Activated CD4-positive, alpha-beta T cell treated with anti-CD3 and anti-CD28 coated beads, Interleukin-2, amount 50 U/mL, for 4 hours (primary cell): ENCODE results near the gene BCL3.
"Not testable (repeated sequence)": the region's sequence is repeated elsewhere in the genome, so short reads cannot be mapped to it uniquely, and the experiment has no call there.

Experiments
- DNase-seq, 2 experiments: peaks; one replicate each; pipeline ENCODE4 v3.0.0-alpha.2; 2020

Gene BCL3

DNA sequence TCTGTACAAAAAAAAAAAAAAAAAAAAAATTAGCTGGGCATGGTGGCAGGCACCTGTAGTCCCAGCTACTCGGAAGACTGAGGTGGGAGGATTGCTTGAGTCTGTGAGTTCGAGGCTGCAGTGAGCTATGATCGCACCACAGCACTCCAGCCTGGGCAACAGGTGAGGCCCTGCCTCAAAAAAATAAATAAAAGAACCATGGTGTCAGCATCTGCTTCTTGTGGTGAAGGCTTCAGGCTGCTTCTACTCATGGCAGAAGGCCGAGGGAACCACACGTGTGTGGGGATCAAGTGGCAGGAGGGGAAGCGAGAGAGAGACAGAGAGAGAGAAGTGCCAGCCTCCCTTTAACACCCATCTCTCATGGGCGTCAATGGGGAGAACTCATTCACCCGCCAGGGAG lies 13.5 kb downstream of the BCL3 start:
- DNase-seq, result no peak

DNA sequence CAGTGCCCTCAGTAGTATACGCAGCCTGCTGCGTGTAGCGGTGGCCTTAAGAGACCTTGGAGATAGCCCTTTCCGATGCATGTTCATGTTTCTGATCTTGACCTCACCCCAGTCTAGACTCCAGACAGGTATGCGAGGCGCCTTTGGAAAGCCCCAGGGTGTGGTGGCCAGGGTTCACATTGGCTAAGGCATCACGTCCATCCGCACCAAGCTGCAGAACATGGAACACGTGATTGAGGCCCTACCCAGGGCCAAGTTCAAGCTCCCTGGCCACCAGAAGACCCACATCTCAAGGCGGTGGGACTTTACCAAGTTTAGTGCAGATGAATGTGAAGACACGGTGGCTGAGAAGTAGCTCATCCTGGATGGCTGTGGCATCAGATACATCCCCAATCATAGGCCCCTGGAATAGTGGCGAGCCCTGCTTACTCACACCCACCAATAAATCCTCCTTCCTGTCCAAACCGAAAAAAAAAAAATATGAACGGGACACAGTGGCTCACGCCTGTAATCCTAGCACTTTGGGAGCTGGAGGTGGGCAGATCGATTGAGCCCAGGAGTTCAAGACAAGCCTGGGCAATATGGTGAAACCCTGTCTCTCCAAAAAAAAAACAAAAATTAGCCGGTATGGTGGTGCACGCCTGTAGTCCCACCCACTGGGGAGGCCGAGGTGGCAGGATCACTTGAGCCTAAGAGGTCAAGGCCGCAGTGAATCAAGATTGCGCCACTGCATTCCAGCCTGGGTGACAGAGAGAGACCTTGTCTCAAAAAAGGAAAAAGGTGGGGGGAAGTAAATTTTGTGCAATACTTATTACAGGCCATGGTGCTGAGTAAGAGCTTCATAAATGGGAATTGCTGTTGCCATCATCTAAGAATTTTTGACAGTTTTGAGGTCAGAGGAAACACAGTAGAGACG lies 16.8 kb downstream of the BCL3 start:
- no peak for DNase-seq

DNA sequence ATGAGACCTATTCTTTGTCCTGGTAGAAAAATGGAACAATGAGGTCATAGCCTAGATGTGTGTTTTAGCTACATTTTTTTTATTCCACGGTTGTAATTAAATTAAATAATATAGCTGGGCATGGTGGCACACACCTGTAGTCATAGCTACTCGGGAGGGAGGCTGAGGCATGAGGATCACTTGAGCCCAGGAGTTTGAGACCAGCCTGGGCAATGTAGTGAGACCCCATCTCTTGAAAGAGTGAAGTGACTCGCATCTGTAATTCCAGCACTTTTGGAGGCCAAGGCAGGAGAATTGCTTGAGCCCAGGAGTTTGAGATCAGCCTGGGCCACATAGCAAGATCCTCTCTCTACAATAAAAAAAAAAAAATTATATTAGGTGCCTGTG lies 17.4 kb downstream of the BCL3 start:
- DNase-seq, result no peak

DNA sequence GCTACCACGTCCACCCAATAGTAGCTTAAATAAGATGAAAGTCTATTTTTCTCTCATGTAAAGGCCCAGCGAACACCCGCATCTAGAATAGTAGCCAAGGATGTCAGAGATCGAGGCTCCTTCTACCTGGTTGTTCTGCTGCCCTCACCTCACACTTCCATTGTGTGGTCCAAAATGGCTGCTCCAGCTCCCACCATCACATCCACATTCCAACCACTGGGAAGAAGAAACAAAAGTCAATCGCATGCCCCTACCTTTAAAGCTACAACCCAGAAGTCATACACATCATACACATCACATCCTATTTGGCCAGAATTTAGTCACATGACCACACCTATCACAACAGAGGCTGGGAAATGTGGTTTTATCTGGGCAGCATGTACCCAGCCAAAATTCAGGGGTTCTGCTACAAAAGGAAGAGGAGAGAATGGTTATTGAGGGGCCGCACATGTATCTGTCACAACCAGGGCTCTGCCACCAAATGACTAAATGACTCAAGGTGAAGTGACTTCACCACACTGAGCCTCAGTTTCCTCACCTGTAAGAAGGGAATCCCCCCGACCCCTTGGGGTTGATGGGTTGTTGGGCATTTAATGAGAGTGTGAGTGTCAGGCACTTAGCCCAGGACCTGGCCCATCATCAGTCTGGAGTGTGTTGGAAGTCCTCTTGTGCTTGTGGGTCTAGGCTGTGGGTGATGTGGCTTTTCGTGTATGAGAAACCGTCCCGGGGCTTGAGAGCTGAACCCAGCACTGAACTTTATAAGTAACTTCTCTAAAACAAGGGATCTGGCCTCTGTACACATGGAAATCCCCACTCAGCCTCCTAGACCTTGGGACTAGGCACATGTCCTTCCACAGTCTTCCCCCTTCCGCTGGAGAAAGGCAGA lies 19.0 kb downstream of the BCL3 start:
- DNase-seq, result no peak

DNA sequence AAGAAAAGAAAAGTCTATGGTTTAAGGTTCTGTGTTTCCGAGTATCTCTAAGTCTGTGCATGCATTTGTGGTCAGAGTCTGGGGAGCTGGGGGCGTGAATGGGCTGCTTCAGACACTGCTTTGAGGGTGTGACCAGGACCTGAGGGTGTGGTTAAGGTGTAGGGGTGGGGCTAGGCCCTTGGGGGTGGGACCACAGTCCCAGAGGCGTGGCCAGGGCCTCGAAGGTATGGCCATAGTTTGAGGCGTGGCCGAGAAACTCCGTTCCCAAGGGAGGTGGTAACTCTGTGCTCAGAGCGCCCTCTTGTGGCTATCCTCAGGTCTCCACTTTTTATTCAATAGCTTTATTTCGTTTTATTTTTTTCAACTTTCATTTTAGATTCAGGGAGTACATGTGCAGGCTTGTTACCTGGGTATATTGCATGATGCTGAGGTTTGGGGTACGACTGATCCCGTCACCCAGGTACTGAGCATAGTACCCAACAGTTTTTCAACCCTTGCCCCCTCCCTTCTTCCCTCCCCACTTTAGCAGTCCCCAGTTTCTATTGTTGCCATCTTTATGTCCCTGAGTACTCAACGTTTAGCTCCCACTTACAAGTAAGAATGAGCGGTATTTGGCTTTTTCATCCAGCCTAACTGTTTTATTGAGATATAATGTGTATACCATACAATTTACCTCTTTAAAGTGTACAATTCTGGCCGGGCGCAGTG lies 22.2 kb downstream of the BCL3 start:
- DNase-seq, result peak; percentile 96 to 98

DNA sequence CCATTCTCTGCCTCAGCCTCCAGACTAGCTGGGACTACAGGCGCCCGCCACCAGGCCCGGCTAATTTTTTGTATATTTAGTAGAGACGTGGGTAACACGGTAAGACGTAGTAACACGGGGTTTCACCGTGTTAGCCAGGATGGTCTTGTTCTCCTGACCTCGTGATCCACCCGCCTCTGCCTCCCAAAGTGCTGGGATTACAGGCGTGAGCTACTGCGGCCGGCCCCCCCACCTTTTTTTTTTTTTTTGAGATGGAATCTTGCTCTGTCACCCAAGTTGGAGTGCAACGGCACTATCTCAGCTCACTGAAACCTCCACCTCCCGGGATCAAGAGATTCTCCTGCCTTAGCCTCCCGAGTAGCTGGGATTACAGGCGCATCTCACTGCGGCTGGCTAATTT lies 23.6 kb downstream of the BCL3 start:
- DNase-seq, result not testable (repeated sequence)

DNA sequence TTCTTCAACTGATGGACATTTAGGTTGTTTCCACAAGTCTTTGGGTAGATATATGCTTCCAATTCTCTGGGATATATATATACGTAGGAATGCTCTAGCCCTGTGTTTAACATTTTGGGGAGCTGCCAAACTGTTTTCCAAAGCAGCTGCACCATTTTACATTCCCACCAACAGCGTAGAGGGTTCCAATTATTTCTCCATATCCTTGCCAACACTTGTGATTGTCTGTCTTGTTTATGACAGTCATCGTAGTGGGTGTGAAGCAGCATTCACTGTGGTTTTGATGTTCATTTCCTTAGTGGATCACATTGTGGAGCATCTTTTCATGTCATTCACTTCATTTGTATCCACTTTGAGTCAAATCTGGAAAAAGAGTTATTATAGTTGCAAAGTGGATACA lies 24.5 kb downstream of the BCL3 start:
- DNase-seq, result no peak

DNA sequence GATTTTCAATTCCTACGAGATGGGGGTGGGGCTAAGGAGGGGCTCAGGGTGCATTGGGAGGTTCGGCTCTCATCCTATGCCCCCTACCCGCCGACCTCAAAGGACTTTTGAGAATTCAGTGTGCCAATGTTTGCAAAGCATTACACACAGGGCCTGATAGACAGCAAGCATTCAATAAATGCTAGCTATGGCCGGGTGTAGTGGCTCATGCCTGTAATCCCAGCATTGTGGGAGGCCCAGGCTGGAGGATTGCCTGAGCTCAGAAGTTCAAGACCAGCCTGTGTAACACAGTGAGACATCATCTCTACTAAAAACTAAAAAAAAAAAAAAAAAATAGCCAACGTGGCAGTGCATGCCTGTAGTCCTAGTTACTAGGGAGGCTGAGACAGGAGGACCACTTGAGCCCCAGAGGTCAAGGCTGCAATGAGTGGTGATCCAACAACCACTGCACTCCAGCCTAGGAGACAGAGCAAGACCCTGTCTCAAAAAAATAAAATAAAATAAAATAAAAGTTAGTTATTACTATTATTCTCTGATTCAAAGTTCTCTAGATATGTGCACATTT lies 27.2 kb downstream of the BCL3 start:
- DNase-seq, result no peak

DNA sequence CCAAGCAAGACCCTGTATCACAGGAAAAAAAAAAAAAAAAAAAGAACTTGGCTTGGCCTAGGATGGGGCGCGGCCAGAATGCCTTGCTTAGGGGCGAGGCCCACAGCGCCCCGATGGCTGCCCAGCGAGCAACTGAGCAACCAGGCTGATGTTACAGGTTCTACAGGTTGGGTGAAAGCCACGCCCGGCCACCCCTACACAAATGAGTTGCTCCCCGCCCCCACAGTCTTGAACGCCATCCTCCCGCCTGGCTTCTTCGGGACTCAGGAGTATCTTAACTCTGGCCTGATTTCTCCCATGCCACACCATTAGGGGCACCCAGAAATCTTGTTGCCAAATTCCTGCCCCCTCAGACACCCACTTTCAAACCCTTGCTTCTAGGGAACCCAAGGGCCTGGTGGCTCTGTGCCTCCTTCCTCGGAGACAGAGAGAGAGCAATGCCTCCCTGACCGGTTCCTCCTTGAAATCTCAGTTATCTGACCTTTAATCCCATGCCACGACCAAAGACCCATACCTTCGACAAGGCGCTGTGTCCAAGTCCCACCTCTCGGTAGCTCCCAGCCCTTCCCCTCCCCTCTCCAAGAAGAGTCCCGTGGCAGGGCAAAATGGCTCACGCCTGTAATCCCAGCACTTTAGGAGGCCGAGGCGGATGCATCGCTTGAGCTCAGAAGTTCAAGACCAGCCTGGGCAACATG lies 28.0 kb downstream of the BCL3 start:
- no peak for DNase-seq

DNA sequence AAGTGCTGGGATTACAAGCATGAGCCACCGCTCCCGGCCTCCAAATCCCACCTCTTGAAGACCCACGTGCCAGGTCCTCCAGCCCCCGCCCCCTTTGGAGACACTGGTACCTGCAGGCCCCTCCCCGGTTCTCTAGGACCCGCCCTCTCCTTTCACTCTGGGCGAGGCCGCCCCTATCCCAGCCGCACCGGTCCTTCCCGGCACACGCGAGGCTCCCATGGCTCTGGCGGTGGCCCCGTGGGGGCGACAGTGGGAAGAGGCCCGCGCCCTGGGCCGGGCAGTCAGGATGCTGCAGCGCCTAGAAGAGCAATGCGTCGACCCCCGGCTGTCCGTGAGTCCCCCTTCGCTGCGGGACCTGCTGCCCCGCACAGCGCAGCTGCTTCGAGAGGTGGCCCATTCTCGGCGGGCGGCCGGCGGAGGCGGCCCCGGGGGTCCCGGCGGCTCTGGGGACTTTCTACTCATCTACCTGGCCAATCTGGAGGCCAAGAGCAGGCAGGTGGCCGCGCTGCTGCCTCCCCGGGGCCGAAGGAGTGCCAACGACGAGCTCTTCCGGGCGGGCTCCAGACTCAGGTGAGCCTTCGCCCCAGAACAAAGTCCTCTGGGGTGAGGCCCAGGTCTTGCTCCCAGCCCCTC lies 29.3 kb downstream of the BCL3 start, which contains the start of gene CBLC:
Gene CBLC, plus strand, starts transcription at position 176 of the 633 bp plus-strand sequence. Its CDS starts 42 bp downstream, at position 218.
- DNase-seq, result no peak

DNA sequence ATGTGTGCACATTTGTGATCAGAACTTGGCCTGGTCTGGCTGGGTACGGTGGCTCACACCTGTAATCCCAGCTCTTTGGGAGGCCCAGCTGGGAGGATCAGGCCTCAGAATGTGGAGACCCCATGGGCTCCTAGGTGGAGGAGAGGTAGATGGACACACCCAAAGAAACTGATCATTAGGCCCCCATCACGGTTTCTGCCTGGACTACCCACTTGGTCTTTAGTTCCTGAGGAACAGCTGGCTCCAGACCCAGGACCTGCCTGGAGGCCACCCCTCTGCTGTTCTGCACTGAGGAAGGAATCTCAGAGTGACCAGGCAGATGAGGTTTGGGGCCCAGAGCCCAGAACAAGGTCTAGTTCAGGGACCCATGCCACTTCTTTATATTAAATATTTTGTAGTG lies 30.6 kb downstream of the BCL3 start:
- no peak for DNase-seq

DNA sequence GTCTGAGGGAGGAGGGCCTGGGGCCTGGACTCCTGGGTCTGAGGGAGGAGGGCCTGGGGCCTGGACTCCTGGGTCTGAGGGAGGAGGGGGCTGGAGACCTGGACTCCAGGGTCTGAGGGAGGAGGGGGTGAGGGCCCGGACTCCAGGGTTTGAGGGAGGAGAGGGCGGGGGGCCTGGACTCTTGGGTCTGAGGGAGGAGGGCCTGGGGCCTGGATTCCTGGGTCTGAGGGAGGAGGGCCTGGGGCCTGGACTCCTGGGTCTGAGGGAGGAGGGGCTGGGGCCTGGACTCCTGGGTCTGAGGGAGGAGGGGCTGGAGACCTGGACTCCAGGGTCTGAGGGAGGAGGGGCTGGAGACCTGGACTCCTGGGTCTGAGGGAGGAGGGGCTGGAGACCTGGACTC lies 33.2 kb downstream of the BCL3 start:
- not testable (repeated sequence) for DNase-seq

DNA sequence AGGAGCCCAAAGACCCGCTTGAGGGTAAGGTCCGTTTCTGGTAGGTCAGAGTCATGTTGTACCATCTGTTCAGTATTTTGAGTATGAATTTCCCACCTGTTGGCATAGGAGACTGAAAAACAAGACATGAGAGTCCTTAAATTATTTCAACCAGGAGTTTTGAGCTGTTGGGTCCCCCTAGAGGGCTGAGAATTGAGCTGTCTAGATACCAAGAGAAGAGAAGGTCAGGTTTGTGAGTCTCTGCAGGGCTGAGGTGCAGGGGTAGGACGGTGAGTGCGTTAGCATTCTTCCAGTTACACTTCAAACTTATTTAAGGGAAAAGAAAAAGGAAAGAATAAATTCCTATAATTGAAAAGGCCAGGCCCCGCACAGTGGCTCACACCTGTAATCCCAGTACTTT lies 34.2 kb downstream of the BCL3 start:
- DNase-seq, result no peak

DNA sequence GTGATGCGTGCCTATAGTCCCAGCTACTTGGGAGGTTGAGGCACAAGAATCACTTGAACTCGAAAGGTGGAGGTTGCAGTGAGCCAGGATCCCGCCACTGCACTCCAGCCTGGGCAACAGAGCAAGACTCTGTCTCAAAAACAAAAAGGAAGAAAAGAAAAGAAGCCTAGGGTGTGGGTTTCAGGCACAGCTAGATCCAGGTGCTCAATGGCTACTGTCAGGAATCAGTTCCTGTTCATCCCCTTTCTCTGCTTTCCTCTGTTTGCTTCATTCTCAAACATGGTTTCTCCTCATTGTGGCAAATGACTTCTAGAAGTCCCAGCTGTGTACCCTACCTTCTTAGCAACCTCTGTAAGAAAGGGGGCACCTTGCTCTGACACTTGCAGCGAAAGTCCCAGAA lies 35.0 kb downstream of the BCL3 start:
- no peak for DNase-seq

DNA sequence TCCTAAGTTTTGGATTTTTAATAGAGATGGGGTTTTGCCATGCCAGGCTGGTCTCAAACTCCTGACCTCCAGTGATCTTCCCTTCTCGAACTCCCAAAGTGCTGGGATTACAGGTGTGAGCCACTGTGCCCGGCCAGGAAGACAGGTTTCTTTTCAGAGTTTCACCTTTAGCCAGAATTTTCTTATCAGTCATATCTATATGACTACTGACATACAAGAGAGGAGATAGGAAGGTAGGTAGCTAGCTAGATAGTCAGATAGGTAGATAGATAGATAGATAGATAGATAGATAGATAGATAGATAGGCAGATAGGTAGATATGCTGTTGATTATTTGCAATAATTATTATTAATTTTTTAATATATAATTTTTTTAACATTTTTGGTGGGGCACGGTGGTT lies 36.8 kb downstream of the BCL3 start:
- DNase-seq, result no peak

DNA sequence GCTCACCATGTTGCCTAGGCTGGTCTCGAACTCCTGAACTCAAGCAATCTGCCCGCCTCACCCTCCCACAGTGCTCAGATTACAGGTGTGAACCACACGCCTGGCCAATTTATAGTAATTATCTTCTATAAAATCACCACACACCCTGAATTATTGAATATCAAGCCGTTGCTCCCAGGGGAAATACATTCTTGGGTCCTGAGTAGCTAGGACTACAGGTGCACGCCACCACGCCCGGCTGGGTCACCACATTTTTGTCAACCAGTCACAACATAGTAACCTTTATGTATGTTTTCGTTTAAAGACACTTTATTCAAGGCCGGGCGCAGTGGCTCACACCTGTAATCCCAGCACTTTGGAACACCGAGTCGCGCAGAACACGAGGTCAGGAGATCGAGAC lies 37.5 kb downstream of the BCL3 start:
- DNase-seq, result no peak

DNA sequence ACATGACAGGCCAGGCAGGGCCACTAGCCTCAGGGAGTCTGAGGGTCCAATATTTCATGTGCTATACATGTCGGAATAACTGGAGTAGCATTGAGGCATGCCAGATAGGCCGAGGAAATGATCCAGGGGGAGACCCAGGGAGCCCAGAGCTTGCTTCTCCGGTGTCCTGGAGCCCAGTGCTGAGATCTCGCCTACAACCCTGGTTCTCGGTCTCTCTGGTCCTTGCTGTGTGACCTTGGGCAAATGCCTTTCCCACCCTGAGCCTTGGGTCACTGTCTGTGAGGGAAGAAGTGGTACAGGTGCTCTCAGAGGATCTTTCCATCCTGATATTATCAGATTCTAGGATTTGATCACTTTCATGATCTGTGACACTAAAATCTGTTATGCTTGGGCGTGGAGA lies 40.5 kb downstream of the BCL3 start:
- DNase-seq, result no peak

DNA sequence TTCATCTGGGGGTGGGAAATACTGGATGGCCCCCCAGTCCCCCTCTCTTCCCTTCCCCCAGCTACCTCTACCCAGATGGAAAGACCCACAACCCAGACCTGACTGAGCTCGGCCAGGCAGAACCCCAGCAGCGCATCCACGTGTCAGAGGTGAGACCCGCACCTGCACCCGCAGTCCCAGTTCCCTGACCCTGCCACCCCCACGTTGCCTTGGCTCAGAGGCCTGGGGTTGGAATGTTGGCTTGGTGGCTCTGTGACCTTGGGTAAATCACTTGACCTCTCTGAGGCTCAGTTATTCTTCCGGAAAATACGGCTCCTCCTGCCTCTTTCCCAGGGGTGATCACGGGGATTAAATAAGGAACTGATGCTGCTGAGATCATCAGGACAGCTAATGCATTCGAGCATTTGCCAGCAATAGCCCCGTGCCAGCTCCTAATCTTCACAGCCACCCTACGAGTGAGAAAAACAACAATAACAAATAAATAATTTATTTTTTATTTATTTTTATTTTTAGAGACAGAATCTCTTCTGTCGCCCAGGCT lies 41.5 kb downstream of the BCL3 start:
- DNase-seq, result no peak

DNA sequence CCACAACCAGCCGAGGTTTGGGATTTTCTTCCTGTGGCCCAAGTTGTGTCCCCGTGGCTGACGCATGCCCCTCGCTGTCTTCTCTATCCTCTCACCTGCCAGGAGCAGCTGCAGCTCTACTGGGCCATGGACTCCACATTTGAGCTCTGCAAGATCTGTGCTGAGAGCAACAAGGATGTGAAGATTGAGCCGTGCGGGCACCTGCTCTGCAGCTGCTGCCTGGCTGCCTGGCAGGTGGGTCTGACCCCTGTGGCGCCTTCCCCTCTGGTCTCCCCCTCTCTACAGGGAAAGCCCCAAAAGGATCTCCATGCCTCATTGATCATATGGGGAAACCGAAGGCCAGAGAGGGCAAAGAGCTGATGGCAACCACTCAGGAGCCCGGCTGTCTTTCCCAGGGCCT lies 43.8 kb downstream of the BCL3 start:
- no peak for DNase-seq

DNA sequence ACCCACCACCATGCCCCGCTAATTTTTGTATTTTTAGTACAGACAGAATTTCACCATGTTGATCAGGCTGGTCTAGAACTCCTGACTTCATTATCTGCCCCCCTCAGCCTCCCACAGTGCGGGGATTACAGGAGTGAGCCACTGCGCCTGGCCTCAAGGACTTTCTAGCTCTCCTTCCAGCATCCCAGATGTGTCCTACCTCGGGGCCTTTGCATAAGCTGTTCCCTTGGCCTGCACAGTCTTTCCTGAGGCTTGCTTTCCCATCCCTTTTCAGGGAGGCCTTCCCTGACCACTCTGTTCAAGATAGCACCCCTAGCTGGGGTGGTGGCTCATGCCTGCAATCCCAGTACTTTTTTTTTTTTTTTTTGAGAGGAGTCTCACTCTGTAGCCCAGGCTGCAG lies 46.1 kb downstream of the BCL3 start:
- DNase-seq, result no peak

DNA sequence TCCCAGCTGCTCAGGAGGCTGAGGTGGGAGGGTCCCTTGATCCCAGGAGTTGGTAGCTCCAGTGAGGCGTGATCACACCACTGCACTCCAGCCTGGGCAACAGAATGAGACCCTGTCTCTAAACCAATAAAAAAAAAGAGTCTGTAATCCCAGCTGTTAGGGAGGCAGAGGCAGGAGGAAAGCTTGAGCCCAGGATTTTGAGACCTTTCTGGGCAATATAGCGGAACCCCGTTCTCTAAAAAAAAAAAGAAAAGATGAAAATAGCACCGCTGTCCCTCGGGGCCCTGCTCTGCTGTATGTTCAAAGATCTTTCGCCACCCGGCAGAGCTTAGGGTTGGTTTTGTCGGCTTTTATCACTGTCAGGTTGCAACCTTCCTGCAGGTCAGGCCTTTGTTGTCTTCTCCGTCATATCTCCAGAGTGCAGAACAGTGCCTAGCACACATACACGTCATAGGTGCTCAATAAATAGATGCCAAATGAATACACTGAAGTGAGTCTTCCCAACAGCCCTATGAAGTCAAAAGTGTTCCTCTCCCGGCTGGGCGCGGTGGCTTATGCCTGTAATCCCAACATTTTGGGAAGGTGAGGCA lies 47.0 kb downstream of the BCL3 start:
- no peak for DNase-seq
